ENCODE measurements around the gene SULT1C2.

SULT1C2 gene

DNA sequence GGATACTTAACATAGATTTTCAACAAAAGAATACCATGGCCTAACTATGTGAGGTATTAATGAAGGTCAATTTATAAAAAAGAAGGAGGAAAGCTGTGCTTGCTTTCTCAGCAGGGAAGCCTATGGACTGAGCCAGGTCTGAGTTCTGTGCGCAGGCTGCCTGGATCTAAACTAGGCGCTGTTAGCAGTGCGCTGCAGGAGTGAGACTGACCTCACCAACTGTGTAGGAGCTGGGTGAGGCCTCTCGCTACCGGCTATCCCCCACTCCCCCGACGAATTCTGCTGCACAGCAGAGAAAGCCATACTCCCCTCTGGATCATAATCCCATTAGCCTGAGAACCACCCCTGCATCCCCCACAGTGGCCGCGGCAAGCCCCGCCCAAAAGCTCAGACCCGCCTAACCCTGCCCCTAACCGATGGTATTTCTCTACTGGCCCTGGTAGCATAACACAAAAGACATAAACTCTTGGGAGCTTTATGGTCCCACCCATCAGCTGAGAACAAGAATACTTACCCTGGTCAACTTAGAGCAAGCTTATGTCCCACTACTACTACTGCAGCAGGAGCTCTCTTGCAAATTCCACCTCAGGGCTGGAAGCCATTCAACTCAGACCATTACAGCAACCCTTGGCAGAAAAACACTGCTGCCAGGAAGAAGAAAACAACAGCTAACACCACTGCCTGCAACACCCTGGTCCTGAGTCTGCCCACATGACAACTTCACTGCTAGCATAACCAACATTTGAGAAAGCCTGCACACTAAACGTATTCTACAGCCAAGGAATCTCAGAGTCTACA, 28.0 kb downstream of the SULT1C2 start:
- TF ChIP-seq, protein P1, sequence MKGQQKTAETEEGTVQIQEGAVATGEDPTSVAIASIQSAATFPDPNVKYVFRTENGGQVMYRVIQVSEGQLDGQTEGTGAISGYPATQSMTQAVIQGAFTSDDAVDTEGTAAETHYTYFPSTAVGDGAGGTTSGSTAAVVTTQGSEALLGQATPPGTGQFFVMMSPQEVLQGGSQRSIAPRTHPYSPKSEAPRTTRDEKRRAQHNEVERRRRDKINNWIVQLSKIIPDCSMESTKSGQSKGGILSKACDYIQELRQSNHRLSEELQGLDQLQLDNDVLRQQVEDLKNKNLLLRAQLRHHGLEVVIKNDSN (IDR thresholded peaks at IDR 0.05), result no peak
- TF ChIP-seq NFIC (IDR thresholded peaks at IDR 0.05) (no peak), TCF12 (IDR thresholded peaks at IDR 0.05; ENCODE audit: low read depth) (no peak), ZBTB7A (IDR thresholded peaks at IDR 0.05; ENCODE audit: low read depth) (no peak), FOXM1 (IDR thresholded peaks at IDR 0.05; ENCODE audit: borderline replicate concordance, low read depth) (no peak), CEBPB (IDR thresholded peaks at IDR 0.05) (no peak), YY1 (IDR thresholded peaks at IDR 0.05; ENCODE audit: low read depth) (no peak), CREB1 (IDR thresholded peaks at IDR 0.05; ENCODE audit: low read depth) (no peak), EP300 (IDR thresholded peaks at IDR 0.05; ENCODE audit: borderline replicate concordance) (no peak)
- TF ChIP-seq, protein P2, sequence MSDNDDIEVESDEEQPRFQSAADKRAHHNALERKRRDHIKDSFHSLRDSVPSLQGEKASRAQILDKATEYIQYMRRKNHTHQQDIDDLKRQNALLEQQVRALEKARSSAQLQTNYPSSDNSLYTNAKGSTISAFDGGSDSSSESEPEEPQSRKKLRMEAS (IDR thresholded peaks at IDR 0.05), result no peak

DNA sequence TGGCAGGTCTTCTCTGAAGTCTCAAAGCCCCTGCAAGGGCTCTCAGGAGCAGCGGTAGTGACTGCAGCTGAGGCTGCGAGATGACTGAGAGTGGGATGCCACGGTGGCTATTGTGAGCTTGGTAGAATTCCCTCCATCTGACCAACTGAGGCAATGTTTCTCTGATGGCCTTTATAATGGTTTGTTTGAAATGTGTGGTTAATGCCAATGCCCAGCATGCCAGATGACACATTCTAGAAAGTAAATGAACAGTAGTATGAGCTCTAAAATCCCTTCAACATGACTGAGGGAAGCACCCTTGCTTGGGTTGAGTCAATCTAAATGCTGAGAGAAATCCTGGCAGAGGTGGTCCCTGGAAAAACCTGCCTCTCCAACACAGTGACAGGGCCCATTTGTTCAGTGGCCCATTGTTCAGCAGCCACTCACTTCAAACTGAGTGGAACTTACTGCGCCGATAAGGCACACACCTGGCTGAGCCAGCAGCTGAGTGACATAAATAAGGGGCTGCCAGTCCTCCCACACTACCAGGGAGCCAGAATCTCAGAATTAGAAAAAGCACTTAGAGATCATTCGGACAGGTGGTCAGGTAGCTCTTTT, 31.7 kb downstream of the SULT1C2 start:
- no peak for TF ChIP-seq FOXM1 (IDR thresholded peaks at IDR 0.05; ENCODE audit: borderline replicate concordance, low read depth)

DNA sequence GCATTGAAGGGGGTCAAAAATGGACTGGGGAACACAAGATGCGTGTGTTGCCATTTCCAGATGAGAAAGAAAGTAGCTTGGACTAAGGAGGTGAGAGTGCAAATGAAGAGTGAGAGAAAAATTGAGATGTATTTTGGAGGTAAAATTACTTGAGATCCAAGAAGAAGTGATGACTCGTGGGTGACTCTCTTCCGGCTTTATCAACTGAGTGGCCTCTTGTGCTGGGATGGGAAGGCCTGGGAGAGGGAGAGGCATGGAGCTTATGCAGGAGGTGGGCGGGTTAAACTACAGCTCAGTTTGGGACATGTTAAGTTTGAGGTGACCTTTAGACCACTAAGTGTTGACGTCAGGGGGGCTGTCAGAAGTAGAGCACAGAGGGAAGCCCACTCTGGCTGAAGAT, 34.9 kb downstream of the SULT1C2 start:
- TF ChIP-seq, protein P3, sequence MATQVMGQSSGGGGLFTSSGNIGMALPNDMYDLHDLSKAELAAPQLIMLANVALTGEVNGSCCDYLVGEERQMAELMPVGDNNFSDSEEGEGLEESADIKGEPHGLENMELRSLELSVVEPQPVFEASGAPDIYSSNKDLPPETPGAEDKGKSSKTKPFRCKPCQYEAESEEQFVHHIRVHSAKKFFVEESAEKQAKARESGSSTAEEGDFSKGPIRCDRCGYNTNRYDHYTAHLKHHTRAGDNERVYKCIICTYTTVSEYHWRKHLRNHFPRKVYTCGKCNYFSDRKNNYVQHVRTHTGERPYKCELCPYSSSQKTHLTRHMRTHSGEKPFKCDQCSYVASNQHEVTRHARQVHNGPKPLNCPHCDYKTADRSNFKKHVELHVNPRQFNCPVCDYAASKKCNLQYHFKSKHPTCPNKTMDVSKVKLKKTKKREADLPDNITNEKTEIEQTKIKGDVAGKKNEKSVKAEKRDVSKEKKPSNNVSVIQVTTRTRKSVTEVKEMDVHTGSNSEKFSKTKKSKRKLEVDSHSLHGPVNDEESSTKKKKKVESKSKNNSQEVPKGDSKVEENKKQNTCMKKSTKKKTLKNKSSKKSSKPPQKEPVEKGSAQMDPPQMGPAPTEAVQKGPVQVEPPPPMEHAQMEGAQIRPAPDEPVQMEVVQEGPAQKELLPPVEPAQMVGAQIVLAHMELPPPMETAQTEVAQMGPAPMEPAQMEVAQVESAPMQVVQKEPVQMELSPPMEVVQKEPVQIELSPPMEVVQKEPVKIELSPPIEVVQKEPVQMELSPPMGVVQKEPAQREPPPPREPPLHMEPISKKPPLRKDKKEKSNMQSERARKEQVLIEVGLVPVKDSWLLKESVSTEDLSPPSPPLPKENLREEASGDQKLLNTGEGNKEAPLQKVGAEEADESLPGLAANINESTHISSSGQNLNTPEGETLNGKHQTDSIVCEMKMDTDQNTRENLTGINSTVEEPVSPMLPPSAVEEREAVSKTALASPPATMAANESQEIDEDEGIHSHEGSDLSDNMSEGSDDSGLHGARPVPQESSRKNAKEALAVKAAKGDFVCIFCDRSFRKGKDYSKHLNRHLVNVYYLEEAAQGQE (IDR thresholded peaks at IDR 0.05; ENCODE audit: low read depth), result no peak
- TF ChIP-seq CEBPB (IDR thresholded peaks at IDR 0.05), result no peak
- no peak for TF ChIP-seq EGR1 (IDR thresholded peaks at IDR 0.05)
- TF ChIP-seq TEAD4 (IDR thresholded peaks at IDR 0.05), result no peak
- TF ChIP-seq NFIC (IDR thresholded peaks at IDR 0.05), result no peak
- no peak for TF ChIP-seq ZBTB7A (IDR thresholded peaks at IDR 0.05; ENCODE audit: low read depth)
- TF ChIP-seq, protein P2 (IDR thresholded peaks at IDR 0.05), result no peak
- no peak for TF ChIP-seq YY1 (IDR thresholded peaks at IDR 0.05; ENCODE audit: low read depth)
- TF ChIP-seq EP300 (IDR thresholded peaks at IDR 0.05; ENCODE audit: borderline replicate concordance), result no peak

DNA sequence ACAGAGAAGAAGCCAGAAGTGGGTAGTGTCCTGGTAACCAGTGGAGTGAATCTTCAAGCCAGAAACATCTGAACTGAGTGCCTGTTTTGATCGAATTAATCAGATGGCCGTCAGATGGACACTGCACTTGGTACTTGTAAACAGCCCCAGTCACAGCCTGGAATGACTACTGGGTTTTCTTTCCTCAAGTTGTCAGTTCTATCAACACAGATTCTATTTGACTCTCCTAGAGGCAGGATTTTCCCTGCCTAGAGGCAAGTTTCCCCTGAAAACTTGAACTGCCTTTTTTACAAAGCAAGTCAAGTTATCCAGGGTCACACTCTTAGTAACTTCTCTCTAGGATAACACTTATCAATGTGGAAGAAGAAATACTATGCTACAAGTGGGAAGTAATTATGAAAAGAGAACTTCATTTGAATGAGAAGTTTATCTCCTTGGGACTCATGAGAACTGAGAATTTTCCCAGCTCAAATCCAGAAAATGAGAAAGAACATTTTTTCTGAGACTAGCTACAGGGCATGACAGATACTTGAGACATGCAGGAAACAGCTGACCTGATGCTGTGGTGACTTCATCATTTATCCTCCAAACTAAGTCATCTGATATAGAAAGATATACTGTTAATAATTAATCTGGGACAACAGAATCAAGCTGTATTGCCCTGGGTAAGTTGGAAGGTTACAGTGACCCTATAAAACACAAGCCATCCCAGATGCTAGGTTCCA, 36.0 kb downstream of the SULT1C2 start:
- TF ChIP-seq ZBTB7A (IDR thresholded peaks at IDR 0.05; ENCODE audit: low read depth), result no peak
- no peak for TF ChIP-seq RAD21 (IDR thresholded peaks at IDR 0.05; ENCODE audit: low read depth)
- TF ChIP-seq, protein P2 (IDR thresholded peaks at IDR 0.05), result no peak
- no peak for TF ChIP-seq NFIC (IDR thresholded peaks at IDR 0.05)

DNA sequence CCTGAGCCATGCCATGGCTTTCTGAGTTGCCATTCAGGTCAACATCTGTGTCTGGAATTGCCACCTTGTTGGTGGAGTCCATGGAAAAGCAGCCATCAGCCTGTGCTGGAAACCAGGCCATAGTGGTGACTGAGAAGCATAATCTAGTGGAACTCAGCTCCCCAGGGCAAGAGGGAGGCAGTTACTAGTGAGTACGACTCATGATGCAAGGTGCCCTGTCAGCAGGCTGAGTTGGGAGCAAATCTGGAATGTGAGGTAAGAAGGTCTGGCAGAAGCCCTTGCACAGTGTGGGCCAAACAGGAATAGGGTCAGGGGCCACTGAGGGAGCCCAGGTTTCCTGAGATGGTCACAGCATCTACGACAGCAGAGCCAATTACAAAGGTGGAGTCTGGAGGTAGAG, 37.1 kb downstream of the SULT1C2 start:
- TF ChIP-seq NFIC (IDR thresholded peaks at IDR 0.05) (no peak), CEBPB (IDR thresholded peaks at IDR 0.05) (no peak), EGR1 (IDR thresholded peaks at IDR 0.05) (no peak), FOXM1 (IDR thresholded peaks at IDR 0.05; ENCODE audit: borderline replicate concordance, low read depth) (no peak)

DNA sequence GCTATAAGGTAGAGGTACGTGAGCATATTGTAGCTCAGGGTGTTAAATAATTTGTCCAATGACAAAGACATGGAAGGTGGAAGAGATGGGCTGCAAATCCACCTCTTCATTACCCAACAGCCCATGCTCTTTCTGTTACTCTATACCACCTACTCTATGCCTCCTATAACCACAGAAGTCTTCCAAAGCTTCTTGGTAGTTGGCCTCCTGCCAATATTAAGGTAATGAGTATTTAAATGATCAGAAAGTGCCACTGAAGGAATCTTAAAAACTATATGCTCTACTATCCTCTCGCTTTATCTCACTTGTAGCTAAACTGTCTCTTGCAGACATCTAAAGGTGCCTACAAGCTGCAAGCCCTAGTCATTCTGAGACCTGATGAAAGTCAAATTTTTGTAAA, 41.1 kb downstream of the SULT1C2 start:
- no peak for TF ChIP-seq NFIC (IDR thresholded peaks at IDR 0.05)
- TF ChIP-seq, protein P1 (IDR thresholded peaks at IDR 0.05), result no peak
- no peak for TF ChIP-seq EGR1 (IDR thresholded peaks at IDR 0.05)
- no peak for TF ChIP-seq CEBPB (IDR thresholded peaks at IDR 0.05)
- no peak for TF ChIP-seq CREB1 (IDR thresholded peaks at IDR 0.05; ENCODE audit: low read depth)
- no peak for TF ChIP-seq FOXM1 (IDR thresholded peaks at IDR 0.05; ENCODE audit: borderline replicate concordance, low read depth)
- no peak for TF ChIP-seq EP300 (IDR thresholded peaks at IDR 0.05; ENCODE audit: borderline replicate concordance)
- TF ChIP-seq YY1 (IDR thresholded peaks at IDR 0.05; ENCODE audit: low read depth), result no peak
- TF ChIP-seq TEAD4 (IDR thresholded peaks at IDR 0.05), result no peak
- no peak for TF ChIP-seq TAF1 (IDR thresholded peaks at IDR 0.05; ENCODE audit: low read depth)

DNA sequence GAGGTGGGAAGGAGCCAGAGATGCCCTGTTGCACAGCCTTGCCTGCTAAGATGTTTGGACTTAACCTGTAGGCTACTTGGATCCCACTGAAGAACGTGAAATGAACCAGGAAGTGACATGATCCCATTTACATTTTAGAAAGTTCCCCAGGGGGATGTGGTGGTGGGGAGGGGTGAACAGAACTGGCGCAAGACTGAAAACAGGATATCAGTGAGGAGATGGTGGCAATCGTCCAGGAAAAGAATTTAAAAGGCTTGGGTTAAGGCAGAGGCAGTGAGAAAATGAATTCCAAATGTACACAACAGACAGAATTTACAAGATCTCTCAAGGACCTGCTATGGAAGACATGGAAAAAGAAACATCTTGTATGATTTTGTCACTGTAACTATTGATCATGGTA, 42.3 kb downstream of the SULT1C2 start:
- no peak for TF ChIP-seq TEAD4 (IDR thresholded peaks at IDR 0.05)
- no peak for TF ChIP-seq TCF12 (IDR thresholded peaks at IDR 0.05; ENCODE audit: low read depth)
- no peak for TF ChIP-seq FOXM1 (IDR thresholded peaks at IDR 0.05; ENCODE audit: borderline replicate concordance, low read depth)
- no peak for TF ChIP-seq RAD21 (IDR thresholded peaks at IDR 0.05; ENCODE audit: low read depth)
- no peak for TF ChIP-seq NFIC (IDR thresholded peaks at IDR 0.05)
- TF ChIP-seq CEBPB (IDR thresholded peaks at IDR 0.05), result no peak
- no peak for TF ChIP-seq CREB1 (IDR thresholded peaks at IDR 0.05; ENCODE audit: low read depth)
- TF ChIP-seq, protein P3 (IDR thresholded peaks at IDR 0.05; ENCODE audit: low read depth), result no peak
